NCI-H128 (cell line): ENCODE data around the gene FRAT2.
"Not testable (repeated sequence)": the region's sequence is repeated elsewhere in the genome, so short reads cannot be mapped to it uniquely, and the experiment has no call there.

ENCODE experiments used
- DNase-seq: peaks from one replicate; lab custom pipeline; 2025; ENCODE audit not compliant: unreplicated experiment; lab: John Stamatoyannopoulos, UW

FRAT2 gene

DNA sequence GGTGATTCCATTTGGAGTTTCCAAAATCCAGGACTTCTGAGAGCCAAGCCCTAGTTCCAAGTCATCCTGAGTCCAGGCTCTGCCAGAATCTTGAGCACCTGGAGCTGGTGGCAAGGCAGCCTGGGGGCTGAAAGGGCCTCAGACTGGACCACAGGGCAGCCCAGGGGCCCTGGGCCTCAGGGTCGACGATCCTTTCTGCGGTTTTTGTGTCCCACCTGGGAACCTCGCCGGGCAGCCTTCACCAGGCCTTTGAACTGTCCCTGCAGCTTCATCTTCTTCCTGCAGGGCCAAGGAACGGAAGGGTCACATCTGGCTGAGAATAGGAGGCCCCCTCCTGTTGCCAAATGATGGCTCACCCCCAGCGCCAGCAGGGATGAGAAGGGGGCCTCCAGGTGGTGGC is 22.4 kb upstream of the FRAT2 start:
- no peak for DNase-seq

DNA sequence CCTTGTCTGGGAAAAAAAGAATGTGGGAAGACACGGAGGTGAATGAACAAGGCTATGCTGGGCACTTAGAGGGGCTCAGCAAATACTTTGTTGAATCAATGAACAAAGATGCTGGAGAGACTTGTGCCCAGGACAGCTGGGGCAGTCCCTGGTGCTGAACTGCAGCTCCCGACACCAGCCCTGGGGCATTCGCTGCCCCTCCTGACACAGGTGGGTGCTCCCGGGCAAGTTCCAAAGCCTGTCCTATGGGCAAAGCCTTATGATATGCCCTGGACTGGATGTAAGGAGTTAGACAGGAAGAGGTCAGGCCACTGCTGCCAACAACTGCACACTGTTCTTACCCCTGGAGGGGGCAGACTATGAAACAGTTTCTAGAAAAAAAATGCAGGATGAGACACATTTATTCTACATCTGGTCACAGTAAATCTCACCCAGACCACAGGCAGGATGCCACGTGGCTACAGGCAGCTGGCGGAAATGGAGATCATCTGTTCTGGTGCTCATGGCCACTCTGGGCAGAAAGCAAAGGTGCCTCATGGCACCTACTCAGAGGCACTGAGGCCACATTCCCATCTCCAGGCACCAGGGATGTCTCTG is 21.9 kb upstream of the FRAT2 start:
- DNase-seq = no peak

DNA sequence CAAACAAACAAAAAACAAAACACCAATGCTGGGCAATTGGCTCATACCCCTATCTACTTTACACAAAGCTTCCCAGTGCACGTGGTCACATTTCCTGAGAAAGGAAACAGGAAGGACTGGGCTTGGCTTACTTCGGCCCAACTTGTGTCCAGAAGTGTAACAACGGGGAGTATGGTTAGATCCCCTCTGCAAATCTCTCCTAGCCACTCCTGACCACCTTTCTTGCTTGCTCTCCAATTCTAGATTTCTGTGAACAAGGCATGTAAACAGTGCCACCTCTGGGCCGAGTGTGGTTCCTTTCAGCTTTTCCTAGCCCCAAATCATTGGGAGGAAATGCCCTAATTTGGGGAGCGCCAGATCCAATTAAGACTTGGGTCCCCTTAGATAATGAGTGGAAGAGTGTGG is 21.0 kb upstream of the FRAT2 start:
- DNase-seq = no peak

DNA sequence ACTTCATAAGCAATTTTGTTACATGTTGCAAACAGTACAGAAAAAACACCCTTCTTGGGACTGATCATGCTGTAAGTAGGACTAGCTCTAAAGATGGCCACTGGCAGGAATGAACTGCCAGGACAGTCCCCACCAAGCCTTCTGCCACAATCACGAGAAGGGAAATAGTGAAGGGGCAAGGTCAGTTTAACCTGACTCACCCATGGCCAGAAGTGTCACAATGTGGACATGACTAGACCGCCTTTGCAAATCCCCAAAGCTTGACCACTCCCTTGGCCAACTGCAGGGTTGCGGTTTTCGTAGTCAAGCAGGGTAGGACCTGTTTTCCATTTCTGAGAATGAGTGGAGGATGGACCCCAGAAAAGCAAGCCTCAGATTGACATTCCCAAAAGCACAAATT is 19.4 kb upstream of the FRAT2 start:
- no peak for DNase-seq

DNA sequence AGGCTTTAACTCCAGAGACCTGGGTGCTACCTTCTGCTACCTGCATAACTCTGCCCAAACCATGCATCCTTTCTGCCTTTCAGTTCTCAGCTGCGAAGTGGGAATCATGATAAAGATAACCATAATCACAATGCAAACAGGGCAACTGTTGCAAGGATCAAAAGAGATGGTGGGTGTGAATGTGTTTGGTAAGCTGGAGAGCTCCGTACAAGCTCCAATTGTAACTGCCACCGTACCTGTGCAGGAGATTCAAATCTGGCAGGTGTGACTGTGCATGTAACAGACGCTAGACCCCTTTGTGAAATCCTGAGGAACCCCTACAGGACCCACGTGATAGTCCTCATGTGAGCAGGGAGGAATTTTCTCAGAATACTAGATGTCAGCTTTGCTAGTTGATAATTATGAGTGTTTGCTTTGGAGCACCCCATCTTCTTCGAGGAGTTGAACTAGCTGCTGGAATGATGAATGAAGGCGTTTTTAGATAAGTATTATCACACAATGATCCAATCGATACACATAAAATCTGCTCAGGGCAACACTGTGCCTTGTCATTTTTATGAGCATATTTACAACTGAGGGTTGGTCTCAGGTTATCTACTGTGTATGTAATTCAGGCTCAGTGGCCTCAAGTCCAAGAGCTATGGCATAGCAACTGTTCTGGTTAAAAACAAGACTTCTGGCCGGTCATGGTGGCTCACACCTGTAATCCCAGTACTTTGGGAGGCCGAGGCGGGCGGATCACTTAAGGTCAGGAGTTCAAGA is 15.4 kb upstream of the FRAT2 start:
- no peak for DNase-seq

DNA sequence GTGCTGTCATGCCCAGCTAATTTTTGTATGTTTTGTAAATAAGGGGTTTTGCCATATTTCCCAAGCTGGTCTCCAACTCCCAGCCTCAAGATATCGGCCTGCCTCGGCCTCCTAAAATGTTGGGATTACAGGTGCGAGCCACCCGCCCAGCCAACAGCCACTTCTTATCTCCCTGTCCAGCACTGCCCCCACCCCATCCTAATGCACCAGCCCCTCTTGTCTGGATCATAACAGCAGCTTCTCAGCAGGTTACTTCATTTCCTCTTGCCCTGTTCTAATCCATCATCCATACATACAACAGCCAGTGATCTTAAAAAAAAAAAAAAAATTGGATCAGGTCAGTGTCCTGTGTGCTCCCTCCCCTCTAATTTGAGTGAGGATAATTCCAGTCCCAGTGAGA is 12.8 kb upstream of the FRAT2 start:
- no peak for DNase-seq

DNA sequence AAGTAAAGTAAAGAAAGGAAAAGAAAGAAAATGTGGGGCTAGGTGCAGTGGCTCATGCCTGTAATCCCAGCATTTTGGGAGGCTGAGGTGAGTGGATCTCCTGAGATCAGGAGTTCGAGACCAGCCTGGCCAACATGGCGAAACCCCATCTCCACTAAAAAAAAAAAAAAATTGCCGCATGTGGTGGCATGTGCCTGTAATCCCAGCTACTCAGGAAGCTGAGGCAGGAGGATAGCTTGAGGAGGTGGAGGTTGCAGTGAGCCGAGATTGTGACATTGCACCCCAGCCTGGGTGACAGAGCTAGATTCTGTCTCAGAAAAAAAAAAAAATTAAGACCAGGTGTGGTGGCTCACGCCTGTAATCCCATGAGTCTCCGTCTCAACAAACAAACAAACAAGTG is 9.1 kb upstream of the FRAT2 start:
- not testable (repeated sequence) for DNase-seq

DNA sequence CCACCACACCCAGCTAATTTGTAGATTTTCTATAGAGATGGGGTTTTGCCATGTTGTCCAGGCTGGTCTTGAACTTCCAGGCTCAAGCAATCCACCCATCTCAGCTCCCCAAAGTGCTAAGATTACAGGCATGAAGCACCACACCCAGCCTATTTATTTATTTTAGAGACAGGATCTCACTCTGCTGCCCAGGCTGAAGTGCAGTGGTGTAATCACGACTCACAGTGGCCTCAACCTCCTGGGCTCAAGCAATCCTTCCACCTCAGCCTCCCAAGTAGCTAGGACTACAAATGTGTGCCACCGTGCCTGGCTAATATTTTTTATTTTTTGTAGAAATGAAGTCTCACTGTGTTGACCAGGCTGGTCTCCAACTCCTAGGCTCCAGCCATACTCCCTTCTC is 6.9 kb upstream of the FRAT2 start:
- DNase-seq = no peak

DNA sequence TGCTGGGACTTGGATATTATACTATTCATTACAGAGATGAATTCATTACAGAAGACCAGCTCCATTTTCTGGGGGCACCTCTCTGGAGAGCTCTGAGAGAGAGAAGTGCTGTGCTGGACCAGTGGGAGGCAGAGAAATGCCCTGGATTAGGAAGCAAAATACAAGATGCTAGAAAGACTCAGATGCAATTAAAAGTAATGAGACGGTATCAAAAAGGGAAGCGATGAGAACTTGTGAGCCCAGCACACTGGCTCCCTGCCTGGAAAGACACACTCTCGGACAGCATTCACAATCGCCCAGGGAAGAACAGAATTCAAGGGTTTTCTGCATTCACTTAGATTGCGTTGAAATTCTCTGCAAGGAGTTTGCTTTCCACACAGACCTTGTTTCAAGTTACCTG is 3.5 kb upstream of the FRAT2 start:
- DNase-seq = no peak

DNA sequence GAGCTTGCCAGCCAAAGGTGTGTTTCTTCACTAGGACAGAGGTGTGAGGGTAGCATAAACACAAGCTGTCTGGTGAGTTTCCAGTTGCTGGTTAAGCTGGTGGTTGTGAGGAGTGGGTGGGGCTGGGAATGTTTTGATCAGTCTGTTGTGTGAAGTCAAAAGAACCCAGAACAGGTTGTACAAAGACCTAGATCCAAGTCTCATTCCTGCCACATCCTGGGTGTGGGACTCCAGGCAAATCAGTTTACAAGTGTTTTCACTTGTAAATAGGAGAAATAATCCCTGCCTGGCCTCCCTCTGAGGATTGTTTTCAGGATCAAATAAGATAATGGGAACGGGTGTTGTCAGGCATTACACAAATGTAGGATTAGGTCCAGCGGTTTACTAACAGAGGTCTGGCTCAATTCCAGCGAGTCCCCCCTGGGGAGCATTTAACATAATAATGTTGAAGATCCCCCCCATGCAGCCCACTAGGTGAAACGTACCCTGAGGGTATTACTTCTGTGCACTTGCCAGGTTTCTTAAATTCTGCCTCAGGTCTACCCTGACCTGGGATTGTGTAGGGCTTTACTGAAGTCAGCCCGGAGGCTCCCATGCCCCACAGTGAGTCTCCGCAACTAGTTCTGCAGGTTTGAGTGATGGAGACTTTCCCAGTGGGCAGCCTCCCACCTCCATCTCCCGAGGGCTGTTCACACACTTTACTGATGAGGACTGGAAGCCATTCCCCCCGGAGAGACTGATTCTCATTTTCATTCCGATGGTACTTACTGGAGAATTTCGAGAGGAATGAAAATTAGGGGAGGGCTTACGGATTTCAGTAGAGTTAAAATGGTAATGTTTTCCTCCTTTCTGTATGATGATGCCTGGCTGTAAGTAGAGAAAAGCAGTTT is 2.7 kb upstream of the FRAT2 start:
- no peak for DNase-seq

DNA sequence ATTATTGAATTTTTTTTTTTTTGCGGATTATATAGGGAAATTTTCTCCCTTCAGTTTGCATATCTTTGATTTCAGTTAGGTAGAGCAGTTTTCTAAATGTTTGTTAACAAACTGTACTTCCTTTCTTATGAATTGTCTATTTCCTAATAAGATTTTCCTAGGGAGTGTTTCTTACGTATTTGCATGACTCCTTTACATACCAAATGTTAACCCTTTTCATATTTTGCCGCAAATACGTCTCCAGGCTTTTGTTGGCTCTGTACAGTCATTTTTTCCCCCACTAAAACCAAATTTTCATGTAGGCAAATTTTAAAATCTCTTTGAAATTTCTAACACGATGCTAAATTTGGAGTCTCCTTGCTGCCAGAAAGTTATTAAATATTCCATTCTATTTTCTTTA is 1.9 kb upstream of the FRAT2 start:
- DNase-seq = no peak

DNA sequence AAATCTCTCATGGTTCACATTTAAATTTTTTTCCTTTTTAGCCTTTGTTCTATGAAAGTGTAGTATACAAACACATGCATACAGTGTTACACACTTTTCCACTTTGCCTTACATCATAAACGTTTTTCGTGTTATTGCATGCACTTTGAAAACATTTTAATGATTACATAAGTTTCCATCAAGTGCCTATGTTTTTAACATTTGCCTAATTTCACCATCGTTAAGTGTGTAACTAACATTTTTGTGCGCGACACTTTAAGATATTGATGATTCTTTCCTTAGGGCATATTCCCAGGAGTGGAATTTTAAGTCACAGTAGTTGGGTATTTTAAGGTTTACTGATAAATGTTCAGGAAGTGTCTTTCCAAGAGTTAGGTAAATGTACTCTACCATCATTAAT is 1.5 kb upstream of the FRAT2 start:
- no peak for DNase-seq

DNA sequence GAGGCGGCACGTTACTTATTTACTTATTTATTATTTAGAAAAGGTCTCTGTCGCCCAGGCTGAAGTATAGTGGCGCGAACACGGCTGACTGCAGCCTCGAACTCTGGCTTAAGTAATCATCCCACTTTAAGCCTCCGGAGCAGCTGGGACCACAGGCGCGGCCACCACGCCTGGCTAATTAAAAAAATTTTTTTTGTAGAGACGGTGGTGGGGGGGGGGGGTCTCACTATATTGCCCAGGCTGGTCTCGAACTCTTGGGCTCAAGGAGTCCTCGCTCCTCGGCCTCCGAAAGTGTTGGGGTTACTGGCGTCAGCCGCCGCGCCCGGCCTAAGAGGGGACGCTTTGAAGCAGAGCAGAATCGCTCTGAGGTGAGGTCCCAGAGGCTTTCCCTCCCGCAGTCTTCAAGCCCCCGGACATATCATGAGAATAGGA is 675 bp upstream of the FRAT2 start:
- DNase-seq = no peak

DNA sequence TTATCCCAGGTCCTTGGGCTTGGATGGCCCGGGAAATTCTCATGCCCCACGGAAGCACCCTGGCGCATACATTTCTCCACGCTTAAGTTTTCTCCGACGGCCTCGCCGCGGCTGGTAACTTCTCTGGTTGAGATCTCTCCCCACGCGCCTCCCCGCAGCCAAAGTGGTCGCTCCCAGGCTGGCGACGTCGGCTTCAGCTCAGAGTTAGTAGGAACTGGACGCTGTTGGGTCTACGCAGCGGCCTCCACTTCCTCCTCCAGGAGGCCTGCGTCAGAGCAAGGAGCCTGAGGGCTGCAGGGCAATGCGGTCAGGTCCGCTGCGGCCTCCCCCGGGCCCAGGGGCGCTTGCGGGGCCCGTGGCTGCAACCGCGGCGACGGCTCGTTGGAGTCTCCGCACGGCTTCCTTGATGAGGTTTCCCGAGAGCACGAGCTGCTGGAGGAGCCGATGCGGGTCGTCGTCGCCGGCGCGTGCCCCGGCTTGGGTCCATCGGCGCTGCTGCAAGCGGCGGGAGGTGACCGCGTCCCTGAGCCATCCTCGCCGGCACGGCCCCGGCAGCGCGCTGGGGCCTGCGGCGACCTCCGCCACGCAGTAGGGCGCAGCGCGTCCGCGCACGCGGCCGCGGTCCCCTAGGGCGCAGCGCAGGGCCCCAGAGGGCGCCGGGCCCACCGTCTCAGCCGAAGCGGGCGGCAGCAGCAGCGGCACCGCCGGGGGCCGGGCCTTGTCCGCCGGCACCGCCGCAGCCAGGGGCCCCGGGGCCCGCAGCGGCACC is 744 bp downstream of the FRAT2 start:
- no peak for DNase-seq

DNA sequence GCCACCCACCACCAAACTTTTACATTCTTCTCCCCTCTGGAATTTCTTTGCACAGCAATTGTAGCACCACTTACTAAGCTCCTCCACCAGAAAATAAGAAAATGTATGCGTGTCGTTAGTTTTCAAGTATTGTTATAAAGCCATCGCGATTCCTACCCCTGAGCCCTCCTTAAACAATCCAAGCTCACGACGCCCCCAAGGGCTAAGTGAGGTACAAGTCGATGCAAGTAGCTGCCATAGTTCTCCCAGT is 1.3 kb downstream of the FRAT2 start:
- DNase-seq = no peak

DNA sequence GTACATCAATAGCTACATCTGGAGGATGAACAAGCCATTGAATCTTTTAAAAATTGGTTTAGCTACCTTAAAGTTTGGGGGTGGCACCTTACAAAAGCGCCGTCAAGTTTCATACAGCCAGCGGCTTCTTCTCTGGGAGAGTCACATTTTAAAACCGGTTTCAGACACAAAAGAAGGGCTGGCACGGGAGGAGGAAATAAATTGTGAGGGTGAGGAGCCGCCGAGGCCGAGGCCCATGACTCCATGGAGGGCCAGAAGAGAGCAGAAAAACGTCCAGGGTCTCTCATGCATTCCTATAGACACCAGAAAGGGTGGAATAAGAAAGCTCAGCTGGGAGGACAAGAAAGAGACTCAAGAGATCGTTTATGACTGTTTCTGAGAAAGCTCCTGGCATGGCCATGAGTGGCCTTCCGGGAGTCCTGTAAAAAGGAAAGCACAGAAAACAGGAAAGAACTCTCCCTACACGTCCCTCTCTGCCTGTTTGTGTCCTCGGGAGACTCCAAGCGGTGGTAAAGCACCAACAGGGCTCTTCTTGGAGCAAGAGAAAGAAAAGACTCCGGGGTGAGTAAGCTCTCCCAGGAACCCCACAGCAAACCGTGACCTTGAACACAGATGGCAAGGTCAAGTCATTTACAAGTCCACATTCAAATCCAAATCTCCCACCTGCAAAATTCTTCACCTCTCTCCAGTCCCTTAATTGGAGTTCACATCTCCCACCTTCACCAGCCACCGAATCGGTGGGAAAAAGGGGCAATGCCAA is 1.8 kb downstream of the FRAT2 start:
- DNase-seq = no peak

DNA sequence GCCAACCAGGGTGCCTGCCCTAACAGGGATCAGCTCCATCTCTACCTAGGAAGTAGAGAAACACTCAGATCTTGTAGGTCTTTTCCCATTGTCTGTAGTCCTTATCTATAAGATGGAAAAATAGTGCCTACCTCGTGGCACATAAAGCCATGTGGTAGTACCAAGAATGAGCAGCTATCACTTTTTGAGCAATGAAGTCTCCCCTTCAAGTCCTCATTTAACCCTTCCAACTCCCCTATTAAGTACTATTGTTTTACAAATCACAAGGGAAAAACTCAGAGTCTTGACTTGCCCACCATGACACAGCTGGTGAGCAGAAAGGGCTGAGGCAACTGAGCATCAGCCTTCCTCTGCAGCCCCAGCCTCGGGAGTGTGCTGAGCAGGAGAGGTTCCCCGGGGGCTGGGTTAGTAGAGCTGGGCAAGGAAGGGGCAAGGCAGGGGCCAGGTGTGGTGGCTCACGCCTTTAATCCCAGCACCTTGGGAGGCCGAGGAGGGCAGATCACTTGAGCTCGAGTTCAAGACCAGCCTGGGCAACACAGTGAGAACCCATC is 3.3 kb downstream of the FRAT2 start:
- no peak for DNase-seq

DNA sequence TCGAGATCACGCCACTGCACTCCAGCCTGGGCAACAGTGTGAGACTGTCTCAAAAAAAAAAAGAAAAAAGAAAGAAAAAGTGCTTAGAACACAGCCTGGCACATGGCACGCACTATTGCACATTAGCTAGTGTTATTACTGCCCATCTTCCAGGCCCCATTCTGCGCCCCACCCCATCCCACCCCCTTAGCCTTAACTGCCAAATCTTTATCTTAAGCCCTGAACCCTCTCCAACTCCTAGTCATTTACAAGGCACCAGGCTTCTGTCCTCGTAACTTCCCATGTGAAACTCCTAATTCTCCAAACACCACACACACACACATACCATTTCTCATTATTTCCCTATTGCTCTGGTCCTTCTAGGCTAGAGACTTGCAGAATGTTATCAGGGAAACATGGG is 4.8 kb downstream of the FRAT2 start:
- DNase-seq = no peak

DNA sequence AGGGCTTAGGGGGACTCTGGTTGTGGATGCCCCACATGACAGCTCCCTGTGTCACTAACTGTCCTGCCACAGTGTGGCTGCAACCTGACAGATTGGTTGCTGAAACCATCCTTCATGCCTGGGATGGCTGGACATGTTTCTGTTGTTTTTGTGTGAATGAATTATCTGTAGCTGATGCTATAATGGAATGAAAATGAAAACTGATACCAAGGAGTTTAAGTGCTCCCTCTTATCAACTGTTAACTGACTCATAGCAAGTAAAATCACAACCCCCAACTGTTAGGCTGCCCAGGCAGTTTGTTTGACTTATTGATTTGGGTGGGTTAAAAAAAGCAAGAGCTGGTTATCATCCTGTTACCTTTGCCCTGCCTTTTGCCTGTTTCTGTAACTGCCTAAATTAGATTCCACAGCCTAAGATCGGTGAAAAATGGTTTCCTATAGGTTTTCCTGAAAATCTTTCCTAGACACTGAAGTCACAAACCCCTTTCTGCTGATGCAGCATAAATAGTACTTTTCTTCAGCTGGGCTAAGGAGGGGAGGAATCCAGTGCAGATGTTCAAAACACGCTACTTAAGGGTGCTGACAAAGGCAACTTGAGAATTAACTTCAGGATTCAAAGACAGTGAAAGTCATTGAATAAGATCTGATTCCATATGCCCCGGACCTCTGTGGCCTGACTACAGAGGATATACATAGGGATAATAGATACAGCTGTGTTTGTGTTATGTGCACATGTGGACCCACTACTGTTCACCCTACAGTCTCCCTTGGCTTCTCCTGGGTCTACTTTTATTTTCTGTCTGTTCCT is 5.7 kb downstream of the FRAT2 start:
- DNase-seq = no peak
